Astrocyte (in vitro differentiated cells and primary cell): ENCODE data around the gene LASP1NB.

Source experiments
- DNase-seq: peaks from one replicate; pipeline ENCODE4 v3.0.0-alpha.2; 2010; ENCODE audit warnings: low read depth
- FAIRE-seq: peaks from 2 replicates; lab custom pipeline; 2011; peaks lifted over from hg19 to GRCh38; lab: Jason Lieb, UNC
- H2AFZ ChIP-seq: 2 replicates; pipeline ENCODE4 v1.6.0; 2012; ENCODE audit warnings: low read depth, low read length, inconsistent platforms
- H3K27ac ChIP-seq: 2 replicates; pipeline ENCODE4 v1.5.1; 2011; ENCODE audit warnings: low read depth, low read length, inconsistent platforms
- H3K27me3 ChIP-seq: 2 replicates; pipeline ENCODE4 v1.6.0; 2011; ENCODE audit warnings: low read length, inconsistent platforms; ENCODE audit not compliant: insufficient read depth
- H3K36me3 ChIP-seq: 2 replicates; pipeline ENCODE4 v1.5.1; 2011; ENCODE audit warnings: low read length, inconsistent platforms; ENCODE audit not compliant: insufficient read depth
- H3K4me1 ChIP-seq: 2 replicates; pipeline ENCODE4 v1.5.1; 2011; ENCODE audit warnings: low read length, inconsistent platforms; ENCODE audit not compliant: insufficient read depth
- H3K4me2 ChIP-seq: 2 replicates; pipeline ENCODE4 v1.6.0; 2012; ENCODE audit warnings: low read length, inconsistent platforms
- H3K4me3 ChIP-seq: 2 replicates; pipeline ENCODE4 v1.5.1; 2011; ENCODE audit warnings: low read depth, mild to moderate bottlenecking, low read length, inconsistent platforms; ENCODE audit not compliant: insufficient read depth
- H3K79me2 ChIP-seq: 2 replicates; pipeline ENCODE4 v1.6.0; 2012; ENCODE audit warnings: mild to moderate bottlenecking, low read length, inconsistent platforms; ENCODE audit not compliant: insufficient read depth
- H3K9ac ChIP-seq: 2 replicates; pipeline ENCODE4 v1.6.0; 2012; ENCODE audit warnings: mild to moderate bottlenecking, low read length, inconsistent platforms
- H3K9me3 ChIP-seq: 2 replicates; pipeline ENCODE4 v1.5.1; 2012; ENCODE audit warnings: low read depth, mild to moderate bottlenecking, low read length, inconsistent platforms; ENCODE audit not compliant: insufficient read depth
- H4K20me1 ChIP-seq: 2 replicates; pipeline ENCODE4 v1.6.0; 2012; ENCODE audit warnings: low read length, inconsistent platforms; ENCODE audit not compliant: insufficient read depth
- H3K27ac Mint-ChIP-seq: one replicate; pipeline ENCODE4 v1.8.0; 2021; ENCODE audit warnings: mild to moderate bottlenecking, mixed read lengths; ENCODE audit not compliant: unreplicated experiment
- H3K27me3 Mint-ChIP-seq: one replicate; pipeline ENCODE4 v1.8.0; 2021; ENCODE audit warnings: low read depth, mixed read lengths; ENCODE audit not compliant: unreplicated experiment
- H3K36me3 Mint-ChIP-seq: one replicate; pipeline ENCODE4 v1.8.0; 2021; ENCODE audit warnings: low read depth, mixed read lengths; ENCODE audit not compliant: unreplicated experiment
- H3K4me1 Mint-ChIP-seq: one replicate; pipeline ENCODE4 v1.8.0; 2021; ENCODE audit warnings: low read depth, mixed read lengths; ENCODE audit not compliant: unreplicated experiment
- H3K4me3 Mint-ChIP-seq: one replicate; pipeline ENCODE4 v1.8.0; 2021; ENCODE audit warnings: mild to moderate bottlenecking, moderate library complexity, mixed read lengths; ENCODE audit not compliant: unreplicated experiment
- H3K9me3 Mint-ChIP-seq: one replicate; pipeline ENCODE4 v1.8.0; 2021; ENCODE audit warnings: mild to moderate bottlenecking, mixed read lengths; ENCODE audit not compliant: unreplicated experiment
- CTCF ChIP-seq: IDR thresholded peaks from 2 replicates; pipeline ENCODE4 v1.5.1; 2011; ENCODE audit warnings: low read depth, mild to moderate bottlenecking, inconsistent platforms, low read length, moderate library complexity; ENCODE audit not compliant: insufficient read depth
- EZH2 ChIP-seq: IDR thresholded peaks from 2 replicates; pipeline ENCODE4 v1.6.1; 2012; ENCODE audit warnings: mild to moderate bottlenecking, low read length, inconsistent platforms; ENCODE audit not compliant: insufficient read depth

The LASP1NB gene

GRCh38 chr17:38916771-38917170 is 8.6 kb upstream of the LASP1NB start:
- Mint-ChIP-seq H3K36me3 (peaks cover 30% of the 10 kb centered on the region), H3K4me1 (peaks cover 17% of the 10 kb centered on the region), H3K4me3 (peak overlapping the region; percentile 71), H3K27ac (peak overlapping the region; percentile 77), H3K9me3 (peaks cover 2% of the 10 kb centered on the region), H3K27me3 (no peaks in the 10 kb centered on the region)
- H4K20me1 ChIP-seq = peaks cover 90% of the 10 kb centered on the region
- no peak overlapping the region for H3K27ac ChIP-seq
- no peak for FAIRE-seq
- peaks cover 28% of the 10 kb centered on the region for H3K79me2 ChIP-seq
- H3K27me3 ChIP-seq = no peaks in the 10 kb centered on the region
- no peaks in the 10 kb centered on the region for H3K9me3 ChIP-seq
- H3K4me3 ChIP-seq = no peak overlapping the region
- H3K9ac ChIP-seq = no peak overlapping the region
- peaks cover 34% of the 10 kb centered on the region for H3K36me3 ChIP-seq
- TF ChIP-seq CTCF (no peak), EZH2 (no peak)
- H3K4me2 ChIP-seq = no peak overlapping the region
- no peak for DNase-seq
- H2AFZ ChIP-seq = no peak overlapping the region
- no peaks in the 10 kb centered on the region for H3K4me1 ChIP-seq

- Mint-ChIP-seq H3K4me3 (peak overlapping the region; percentile 31), H3K36me3 (peaks cover 28% of the 10 kb centered on the region), H3K9me3 (peaks cover 2% of the 10 kb centered on the region), H3K27me3 (no peaks in the 10 kb centered on the region), H3K27ac (peak overlapping the region; percentile 77), H3K4me1 (peaks cover 22% of the 10 kb centered on the region)
- no peak for FAIRE-seq
- Histone ChIP-seq H3K27me3 (no peaks in the 10 kb centered on the region), H3K9me3 (no peaks in the 10 kb centered on the region), H3K4me3 (no peak overlapping the region), H3K27ac (no peak overlapping the region), H3K36me3 (peaks cover 34% of the 10 kb centered on the region), H2AFZ (no peak overlapping the region), H3K9ac (no peak overlapping the region), H4K20me1 (peaks cover 90% of the 10 kb centered on the region), H3K4me2 (no peak overlapping the region), H3K4me1 (peaks cover 2% of the 10 kb centered on the region), H3K79me2 (peaks cover 23% of the 10 kb centered on the region)
- TF ChIP-seq EZH2 (no peak), CTCF (no peak)
- no peak for DNase-seq
These were observed 8.2 kb upstream of the LASP1NB start for GRCh38 chr17:38917259-38917658.

- H3K27ac Mint-ChIP-seq = peak overlapping the region; percentile 59
- FAIRE-seq (no peak), DNase-seq (no peak)
- Histone ChIP-seq H3K27me3 (no peaks in the 10 kb centered on the region), H3K4me3 (no peak overlapping the region), H3K9me3 (no peaks in the 10 kb centered on the region), H3K4me1 (peaks cover 6% of the 10 kb centered on the region), H3K36me3 (peaks cover 32% of the 10 kb centered on the region), H3K27ac (no peak overlapping the region), H2AFZ (no peak overlapping the region), H3K4me2 (no peak overlapping the region), H3K79me2 (peaks cover 12% of the 10 kb centered on the region), H3K9ac (no peak overlapping the region), H4K20me1 (peaks cover 88% of the 10 kb centered on the region)
- peaks cover 28% of the 10 kb centered on the region for H3K36me3 Mint-ChIP-seq
- H3K4me1 Mint-ChIP-seq = peaks cover 22% of the 10 kb centered on the region
- TF ChIP-seq EZH2 = no peak
- no peak for TF ChIP-seq CTCF
- peak overlapping the region; percentile 60 for H3K4me3 Mint-ChIP-seq
- peaks cover 2% of the 10 kb centered on the region for H3K9me3 Mint-ChIP-seq
- H3K27me3 Mint-ChIP-seq = no peaks in the 10 kb centered on the region
These were observed 7.1 kb upstream of the LASP1NB start for GRCh38 chr17:38918129-38918913.
